Peyer's patch (tissue), 4 donors: Measurements from ENCODE around the gene UBE2G2. TPM values are rescaled to one million over a fixed set of nuclear protein-coding genes. Genes with fewer than 3 reads are reported as not detected.

Experiments used
- DNase-seq, 3 donors: peaks; one replicate each; pipeline ENCODE4 v3.0.0-alpha.2; 2017 to 2019
- H3K27ac ChIP-seq, 4 donors: fragments of 200-600 bp; sonication (generic); one replicate each; pipeline ENCODE4 v1.5.1; 2016 to 2019
- H3K27me3 ChIP-seq, 2 donors: fragments of 200-600 bp; sonication (generic); one replicate each; pipeline ENCODE4 v1.5.1; 2019
- H3K36me3 ChIP-seq, 3 donors: fragments of 200-600 bp; sonication (generic); one replicate each; pipeline ENCODE4 v1.5.1; 2016 to 2019
- H3K4me1 ChIP-seq, 4 donors: fragments of 200-600 bp; sonication (generic); one replicate each; pipeline ENCODE4 v1.5.1; 2016 to 2019
- H3K4me3 ChIP-seq, 4 donors: fragments of 200-600 bp; sonication (generic); 1 replicate in 3 of 4; 2 replicates in 1 of 4; pipeline ENCODE4 v1.5.1; 2016 to 2019; ENCODE audit warnings: mild to moderate bottlenecking in 1 of 4
- H3K9me3 ChIP-seq, 4 donors: fragments of 200-600 bp; sonication (generic); one replicate each; pipeline ENCODE4 v1.5.1; 2016 to 2019; ENCODE audit warnings: mild to moderate bottlenecking in 1 of 4
- POLR2A ChIP-seq, 2 donors: fragments of 450-650 bp; IDR thresholded peaks; one replicate each; pipeline ENCODE4 v1.5.1; 2017; ENCODE audit warnings: antibody characterized with exemption in 2 of 2, mild to moderate bottlenecking in 2 of 2, moderate library complexity in 2 of 2
- total RNA-seq, 4 donors: library from RNA; depleted of rRNA; stranded (reverse); fragments of >200 nt; gene quantifications; one replicate each; pipeline ENCODE4 v1.1.0, GENCODE V29; 2016
- TF ChIP-seq, protein P1 (sequence below), 6 experiments: fragments of 450-650 bp in 4 of 6; fragments of 200-600 bp in 2 of 6; sonication (generic) in 1 of 6; IDR thresholded peaks; one replicate each; pipeline ENCODE4 v1.5.1; 2017 to 2019; ENCODE audit warnings: antibody characterized with exemption in 6 of 6, mild to moderate bottlenecking in 3 of 6, moderate library complexity in 1 of 6

The UBE2G2 gene
- total RNA-seq, 4 donors from 2014 or later = 68.8 to 116 (median 95.1) TPM

DNA sequence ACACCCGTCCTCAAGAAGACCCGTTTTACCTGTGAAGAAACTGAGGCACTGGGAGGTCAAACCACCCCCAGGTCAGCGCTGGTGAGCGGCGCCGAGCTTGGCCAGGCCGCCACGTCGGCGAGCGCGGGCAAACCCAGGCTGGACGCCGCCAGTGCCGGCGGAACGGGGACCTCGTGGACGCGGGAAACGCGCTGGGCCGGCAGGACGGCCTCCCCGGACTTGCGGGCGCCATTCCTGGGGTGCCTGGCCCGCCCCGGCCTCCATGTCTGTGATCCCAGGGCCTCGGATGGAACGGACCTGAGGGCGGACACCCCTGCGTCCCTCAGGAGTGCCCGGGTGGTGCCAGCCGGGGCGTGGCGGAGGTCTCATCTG, 17.0 kb upstream of the UBE2G2 start:
- no peak for DNase-seq
- Histone ChIP-seq H3K36me3 (peaks cover 0 to 2% (median 0%) of the 10 kb centered on the region in 3 donors), H3K27ac (peak overlapping the region; percentile 90 to 96 (median 93)), H3K27me3 (no peaks in the 10 kb centered on the region), H3K4me3 (peak overlapping the region; percentile 84 to 92 (median 88)), H3K9me3 (peaks cover 0 to 14% (median 3%) of the 10 kb centered on the region in 4 donors), H3K4me1 (peaks cover 4 to 15% (median 10%) of the 10 kb centered on the region in 4 donors)
- TF ChIP-seq POLR2A (IDR thresholded peaks at IDR 0.05) = no peak
- TF ChIP-seq, protein P1, sequence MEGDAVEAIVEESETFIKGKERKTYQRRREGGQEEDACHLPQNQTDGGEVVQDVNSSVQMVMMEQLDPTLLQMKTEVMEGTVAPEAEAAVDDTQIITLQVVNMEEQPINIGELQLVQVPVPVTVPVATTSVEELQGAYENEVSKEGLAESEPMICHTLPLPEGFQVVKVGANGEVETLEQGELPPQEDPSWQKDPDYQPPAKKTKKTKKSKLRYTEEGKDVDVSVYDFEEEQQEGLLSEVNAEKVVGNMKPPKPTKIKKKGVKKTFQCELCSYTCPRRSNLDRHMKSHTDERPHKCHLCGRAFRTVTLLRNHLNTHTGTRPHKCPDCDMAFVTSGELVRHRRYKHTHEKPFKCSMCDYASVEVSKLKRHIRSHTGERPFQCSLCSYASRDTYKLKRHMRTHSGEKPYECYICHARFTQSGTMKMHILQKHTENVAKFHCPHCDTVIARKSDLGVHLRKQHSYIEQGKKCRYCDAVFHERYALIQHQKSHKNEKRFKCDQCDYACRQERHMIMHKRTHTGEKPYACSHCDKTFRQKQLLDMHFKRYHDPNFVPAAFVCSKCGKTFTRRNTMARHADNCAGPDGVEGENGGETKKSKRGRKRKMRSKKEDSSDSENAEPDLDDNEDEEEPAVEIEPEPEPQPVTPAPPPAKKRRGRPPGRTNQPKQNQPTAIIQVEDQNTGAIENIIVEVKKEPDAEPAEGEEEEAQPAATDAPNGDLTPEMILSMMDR (IDR thresholded peaks at IDR 0.05) = no peak

DNA sequence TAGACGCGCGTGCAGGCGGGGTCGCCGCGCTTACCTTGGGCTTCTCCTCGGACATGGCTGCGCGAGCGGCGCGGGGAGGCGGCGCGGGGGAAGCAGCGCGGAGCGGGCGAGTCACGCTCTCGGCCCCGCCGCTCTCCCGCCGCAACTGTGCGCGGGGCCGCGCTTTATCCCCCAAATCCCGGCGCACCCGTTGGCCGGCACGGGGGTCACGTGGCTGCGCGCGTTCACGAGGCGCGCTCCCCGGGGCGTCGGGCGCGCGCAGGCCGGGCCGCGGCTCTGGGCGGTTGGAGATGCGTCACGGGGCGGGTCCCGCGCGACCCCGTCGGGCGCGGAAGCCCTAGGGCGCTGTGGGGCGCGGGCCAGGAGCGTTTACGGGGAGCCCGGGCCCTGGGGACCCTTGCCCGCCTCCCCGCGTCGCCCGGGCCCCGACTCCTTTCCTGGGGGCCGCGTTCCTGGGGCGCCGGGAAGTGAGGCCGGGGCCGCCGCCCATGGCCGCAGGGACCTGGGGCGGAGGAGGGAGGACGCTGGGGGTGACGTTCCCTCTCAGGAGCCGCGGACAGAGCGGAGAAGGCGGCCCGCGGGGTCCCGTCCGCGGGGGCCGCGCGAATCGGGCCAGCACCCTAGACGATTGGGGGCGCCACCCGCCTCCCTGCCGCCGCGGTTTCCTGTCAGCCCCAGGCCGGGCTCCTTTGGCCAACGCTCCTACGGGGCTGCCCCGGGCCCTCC, 16.5 kb upstream of the UBE2G2 start, which contains the start of gene SUMO3:
TSS of gene SUMO3 (minus strand) at position 149 of the 726 bp plus-strand sequence. CDS start at position 55, 94 bp downstream.
- DNase-seq = peak; percentile 78 to 91 (median 90)
- Histone ChIP-seq H3K4me3 (peak within 1 kb of the TSS; percentile 84 to 92 (median 88)), H3K4me1 (peaks cover 4 to 15% (median 10%) of the 10 kb centered on the region in 4 donors), H3K36me3 (peaks cover 0 to 8% (median 0%) of the 10 kb centered on the region in 3 donors), H3K27me3 (no peaks in the 10 kb centered on the region), H3K9me3 (peaks cover 0 to 8% (median 3%) of the 10 kb centered on the region in 4 donors), H3K27ac (peak within 1 kb of the TSS; percentile 90 to 96 (median 93))
- peak; percentile 79 to 97 for TF ChIP-seq POLR2A (IDR thresholded peaks at IDR 0.05)
- TF ChIP-seq, protein P1 (IDR thresholded peaks at IDR 0.05) = no peak

DNA sequence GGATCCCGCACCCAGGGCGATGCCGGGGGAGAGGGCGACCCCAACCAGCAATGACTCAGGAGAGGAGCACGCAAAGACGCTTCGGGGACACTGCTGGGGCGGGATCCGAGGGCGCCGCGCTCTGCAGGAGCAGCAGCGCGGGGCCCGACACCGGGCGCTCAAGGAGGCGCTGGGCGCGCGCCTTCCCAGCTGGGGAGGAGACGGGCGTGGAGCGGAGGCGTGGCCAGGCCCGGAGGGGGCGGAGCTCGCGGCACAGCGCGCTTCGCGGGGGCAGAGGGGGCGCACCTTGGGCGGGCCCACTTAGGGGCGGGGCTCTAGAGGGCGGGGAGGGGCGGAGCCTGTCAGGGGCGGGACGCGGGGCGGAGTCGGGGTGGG, 15.9 kb upstream of the UBE2G2 start:
- peak overlapping the region; percentile 84 to 92 (median 88) for H3K4me3 ChIP-seq
- TF ChIP-seq POLR2A (IDR thresholded peaks at IDR 0.05) = no peak
- TF ChIP-seq, protein P1 (IDR thresholded peaks at IDR 0.05) = no peak
- peaks cover 4 to 15% (median 10%) of the 10 kb centered on the region in 4 donors for H3K4me1 ChIP-seq
- H3K36me3 ChIP-seq = peaks cover 0 to 14% (median 0%) of the 10 kb centered on the region in 3 donors
- peaks cover 0 to 7% (median 2%) of the 10 kb centered on the region in 4 donors for H3K9me3 ChIP-seq
- peak overlapping the region; percentile 90 to 96 (median 93) for H3K27ac ChIP-seq
- peak; percentile 86 to 96 (median 95) for DNase-seq
- no peaks in the 10 kb centered on the region for H3K27me3 ChIP-seq

DNA sequence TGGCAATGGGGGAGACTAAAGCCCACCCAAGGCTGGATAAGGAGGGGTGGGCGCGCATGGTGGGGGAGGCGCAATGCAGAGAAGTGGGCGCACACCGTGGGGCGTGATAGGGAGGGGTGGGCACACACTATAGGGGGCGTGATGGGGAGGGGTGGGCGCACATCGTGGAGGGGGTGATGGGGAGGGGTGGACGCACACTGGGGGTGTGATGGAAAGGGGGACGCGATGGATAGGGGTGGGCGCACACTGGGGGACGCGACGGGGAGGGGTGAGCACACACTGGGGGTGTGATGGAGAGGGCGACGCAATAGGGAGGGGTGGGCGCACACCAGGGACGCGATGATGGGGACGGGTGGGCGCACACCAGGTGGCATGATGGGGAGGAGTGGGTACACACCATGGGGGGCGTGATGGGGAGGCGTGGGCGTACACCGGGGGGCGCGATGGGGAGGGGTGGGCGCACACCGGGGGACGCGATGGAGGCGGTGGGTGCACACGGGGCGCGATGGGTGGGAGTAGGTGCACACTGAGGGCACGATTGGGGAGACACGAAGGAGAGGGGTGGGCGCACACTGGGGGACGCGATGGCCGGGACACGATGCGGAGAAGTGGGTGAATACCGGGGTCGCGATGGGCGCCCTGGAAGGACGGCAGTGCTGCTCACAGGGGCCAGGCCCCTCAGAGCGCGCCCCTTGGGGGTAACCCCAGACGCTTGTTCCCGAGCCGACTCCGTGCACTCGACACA, 15.3 kb upstream of the UBE2G2 start:
- Histone ChIP-seq H3K4me3 (peak overlapping the region; percentile 84 to 92 (median 88)), H3K36me3 (peaks cover 0 to 18% (median 0%) of the 10 kb centered on the region in 3 donors), H3K4me1 (peaks cover 4 to 15% (median 10%) of the 10 kb centered on the region in 4 donors), H3K9me3 (peaks cover 0 to 7% (median 0%) of the 10 kb centered on the region in 4 donors), H3K27me3 (no peaks in the 10 kb centered on the region), H3K27ac (peak overlapping the region in 3 of 4 donors; percentile 92 to 96 (median 94))
- TF ChIP-seq POLR2A (IDR thresholded peaks at IDR 0.05) = no peak
- TF ChIP-seq, protein P1 (IDR thresholded peaks at IDR 0.05) = no peak
- DNase-seq = no peak

DNA sequence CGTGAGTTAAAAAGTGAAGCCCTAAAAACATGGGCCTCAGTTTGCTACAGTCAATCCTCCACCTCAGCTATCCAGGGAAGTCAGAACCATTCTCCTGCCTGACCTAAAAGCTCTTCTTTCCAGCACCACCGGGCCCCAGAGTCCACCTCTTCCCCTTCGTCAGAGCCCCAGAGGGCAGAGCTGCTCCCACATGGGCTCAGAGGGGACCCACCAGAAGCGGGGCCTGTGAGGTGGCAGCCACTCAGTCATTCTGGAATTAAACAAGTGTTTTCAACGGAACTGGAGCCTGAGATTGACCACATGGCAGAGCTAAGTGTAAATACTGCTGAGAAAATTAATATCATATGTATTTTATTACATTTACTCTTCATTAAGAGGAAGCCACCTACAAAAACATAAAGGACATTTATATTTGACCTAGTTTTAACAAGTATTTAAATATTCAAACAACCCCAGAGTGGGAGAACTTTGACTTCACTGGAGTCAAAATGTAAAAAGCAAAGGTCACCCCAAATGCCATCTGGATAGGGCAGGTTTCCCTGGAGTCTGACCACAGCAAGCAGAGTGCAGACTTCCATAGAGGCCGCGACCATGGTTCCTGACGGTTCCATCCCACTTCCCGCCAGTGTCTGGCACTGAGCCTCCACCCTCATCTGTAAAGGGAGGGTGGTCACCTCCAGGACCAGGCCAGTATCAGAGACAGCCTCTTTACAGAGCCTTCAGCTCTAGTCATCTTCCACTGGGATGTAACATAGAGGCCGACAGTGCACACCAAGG, 14.4 kb upstream of the UBE2G2 start:
- no peak overlapping the region for H3K4me3 ChIP-seq
- TF ChIP-seq, protein P1 (IDR thresholded peaks at IDR 0.05) = no peak
- TF ChIP-seq POLR2A (IDR thresholded peaks at IDR 0.05) = no peak
- H3K4me1 ChIP-seq = peaks cover 4 to 15% (median 10%) of the 10 kb centered on the region in 4 donors
- no peaks in the 10 kb centered on the region for H3K27me3 ChIP-seq
- peaks cover 0 to 18% (median 0%) of the 10 kb centered on the region in 3 donors for H3K36me3 ChIP-seq
- H3K27ac ChIP-seq = no peak overlapping the region
- DNase-seq = peak in 1 of 3 donors; percentile 44
- H3K9me3 ChIP-seq = peaks cover 0 to 7% (median 0%) of the 10 kb centered on the region in 4 donors
